GM23248 (cell line): Measurements from ENCODE around the gene TFEB.

Experiments used
- EZH2 ChIP-seq: fragments of 200-600 bp; sonication (generic); IDR thresholded peaks from 2 replicates; pipeline ENCODE4 v1.6.1; 2018; ENCODE audit warnings: antibody characterized with exemption, mild to moderate bottlenecking; ENCODE audit not compliant: insufficient read depth, poor library complexity, severe bottlenecking
- EZH2phosphoT487 ChIP-seq: fragments of 200-600 bp; sonication (generic); IDR thresholded peaks from 2 replicates; pipeline ENCODE4 v1.6.1; 2018; ENCODE audit warnings: antibody characterized with exemption, moderate library complexity, mild to moderate bottlenecking, low read depth; ENCODE audit not compliant: insufficient read depth

- no peak for TF ChIP-seq EZH2phosphoT487
- TF ChIP-seq EZH2 = no peak
Measured at GRCh38 chr6:41635365-41635764, 100.0 kb downstream of the TFEB start.
